SKM-1 treated with dmso at 0.1 percent for 144 hours (cell line): ENCODE results near the gene ZNF813.
"Not testable (repeated sequence)": the region's sequence is repeated elsewhere in the genome, so short reads cannot be mapped to it uniquely, and the experiment has no call there.

ENCODE experiments used
- DNase-seq: peaks from one replicate; lab custom pipeline; 2025; ENCODE audit not compliant: unreplicated experiment; lab: John Stamatoyannopoulos, UW

The ZNF813 gene

DNA sequence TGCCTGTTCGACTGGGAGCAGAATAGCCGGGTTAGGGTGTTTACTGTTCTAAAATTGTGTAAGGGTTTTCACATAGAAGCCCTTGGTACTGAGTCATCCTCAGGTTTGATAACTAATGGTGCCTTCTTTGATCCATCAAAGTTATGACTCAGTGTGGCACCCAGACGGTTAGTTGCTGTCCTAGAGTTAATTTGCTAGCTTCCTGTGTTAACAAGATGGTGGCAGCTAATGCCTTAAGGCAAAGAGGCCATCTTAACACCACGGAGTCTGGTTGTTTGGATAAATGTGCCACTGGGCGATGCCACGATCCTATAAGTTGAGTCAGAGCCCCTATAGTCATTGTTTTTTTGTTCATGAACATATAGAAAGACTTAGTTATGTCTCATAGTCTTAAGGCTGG is 7.9 kb downstream of the ZNF813 start:
- DNase-seq, result not testable (repeated sequence)

DNA sequence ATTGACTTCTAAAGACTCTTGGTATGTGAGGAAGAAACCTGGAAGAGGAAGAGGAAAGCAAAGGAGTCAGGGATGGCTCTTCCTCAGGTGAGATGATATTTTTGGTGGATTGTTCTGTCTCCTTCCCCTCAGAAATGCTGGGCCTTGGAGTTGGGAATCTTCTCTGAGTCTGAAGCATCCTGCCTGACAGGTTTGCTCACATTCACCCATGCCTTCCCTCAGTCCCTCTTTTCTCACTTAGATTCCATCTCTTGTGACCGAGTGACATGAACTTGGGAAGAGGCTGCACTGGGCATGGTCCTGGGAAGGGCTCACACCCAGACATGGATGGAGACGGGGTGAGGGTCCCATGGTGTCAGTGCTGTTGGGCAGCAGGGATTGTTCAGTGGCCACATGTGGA is 16.2 kb downstream of the ZNF813 start:
- not testable (repeated sequence) for DNase-seq

DNA sequence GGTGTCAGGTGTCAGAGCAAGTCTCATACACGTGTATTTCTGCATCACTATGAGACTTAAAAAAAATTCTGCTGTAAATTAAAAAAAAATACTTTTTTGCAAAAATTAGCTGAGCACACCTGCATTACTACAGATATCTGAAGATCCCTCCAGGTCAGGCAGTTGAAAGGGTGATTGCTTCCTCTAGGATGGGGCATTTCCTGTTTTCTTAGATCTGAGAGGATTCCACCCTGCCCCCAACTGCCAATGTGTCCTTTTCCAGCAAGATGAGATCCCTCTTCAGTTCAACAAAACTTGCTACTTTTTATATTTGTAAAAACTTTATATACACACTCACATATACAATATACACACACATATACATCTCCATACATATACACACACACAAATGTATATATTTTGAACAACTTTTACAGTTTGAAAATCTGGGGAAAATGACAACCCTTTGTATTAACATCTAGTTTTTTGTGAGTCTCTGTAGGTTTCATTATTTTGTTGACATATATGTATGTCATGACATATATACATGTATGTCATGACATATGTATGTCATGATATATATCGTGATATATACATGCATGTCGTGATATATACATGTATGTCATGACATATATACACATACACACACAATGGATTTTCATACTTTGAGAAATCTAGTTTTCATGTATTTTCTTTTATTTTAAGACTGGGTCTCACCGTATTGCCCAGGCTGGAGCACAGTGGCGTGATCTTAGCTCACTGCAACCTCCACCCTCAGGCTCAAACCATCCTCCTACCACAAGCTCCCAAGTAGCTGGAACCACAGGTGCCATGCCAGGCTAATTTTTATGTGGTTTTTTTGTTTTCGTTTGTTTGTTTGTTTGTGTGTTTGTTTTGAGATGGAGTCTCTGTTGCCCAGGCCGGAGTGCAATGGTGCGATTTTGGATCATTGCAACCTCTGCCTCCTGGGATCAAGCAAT is 17.8 kb downstream of the ZNF813 start:
- no peak for DNase-seq

DNA sequence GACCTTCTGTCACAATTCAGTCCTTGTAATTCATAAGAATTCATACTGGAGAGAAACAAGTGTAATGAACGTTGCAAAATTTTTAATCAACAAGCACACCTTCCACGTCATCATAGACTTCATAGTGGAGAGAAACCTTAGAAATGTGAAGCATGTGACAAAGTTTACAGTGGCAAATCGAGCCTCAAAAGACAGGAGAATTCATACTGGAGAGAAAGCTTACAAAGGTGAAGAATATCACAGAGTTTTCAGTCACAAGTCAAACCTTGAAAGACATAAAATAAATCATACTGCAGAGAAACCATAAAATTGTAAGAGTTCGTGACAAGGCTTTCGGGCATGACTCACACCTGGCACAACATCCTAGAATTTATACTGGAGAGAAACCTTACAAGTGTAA is 24.6 kb downstream of the ZNF813 start:
- DNase-seq, result no peak

DNA sequence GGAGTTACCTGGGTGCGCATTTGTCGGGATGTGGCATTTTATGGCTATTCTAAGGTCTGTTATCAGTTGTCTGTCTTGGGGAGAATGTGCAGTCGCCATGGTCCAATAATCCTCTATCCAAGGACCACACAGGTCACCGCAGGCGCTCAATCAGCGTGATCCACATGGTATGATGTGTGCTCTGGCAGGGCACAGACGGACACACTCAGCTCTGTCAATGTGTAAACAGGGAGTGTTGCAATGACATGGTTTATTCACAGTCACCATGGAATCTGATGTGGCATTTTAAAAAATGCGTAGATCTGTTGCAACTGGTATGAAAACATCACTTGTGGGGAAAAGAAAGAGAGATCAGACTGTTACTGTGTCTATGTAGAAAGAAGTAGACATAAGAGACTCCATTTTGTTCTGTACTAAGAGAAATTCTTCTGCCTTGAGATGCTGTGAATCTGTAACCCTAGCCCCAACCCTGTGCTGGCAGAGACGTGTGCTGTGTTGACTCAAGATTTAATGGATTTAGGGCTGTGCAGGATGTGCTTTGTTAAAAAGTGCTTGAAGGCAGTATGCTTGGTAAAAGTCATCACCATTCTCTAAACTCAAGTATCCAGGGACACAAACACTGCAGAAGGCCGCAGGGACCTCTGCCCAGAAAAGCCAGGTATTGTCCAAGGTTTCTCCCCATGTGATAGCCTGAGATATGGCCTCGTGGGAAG is 29.9 kb downstream of the ZNF813 start:
- DNase-seq, result not testable (repeated sequence)

DNA sequence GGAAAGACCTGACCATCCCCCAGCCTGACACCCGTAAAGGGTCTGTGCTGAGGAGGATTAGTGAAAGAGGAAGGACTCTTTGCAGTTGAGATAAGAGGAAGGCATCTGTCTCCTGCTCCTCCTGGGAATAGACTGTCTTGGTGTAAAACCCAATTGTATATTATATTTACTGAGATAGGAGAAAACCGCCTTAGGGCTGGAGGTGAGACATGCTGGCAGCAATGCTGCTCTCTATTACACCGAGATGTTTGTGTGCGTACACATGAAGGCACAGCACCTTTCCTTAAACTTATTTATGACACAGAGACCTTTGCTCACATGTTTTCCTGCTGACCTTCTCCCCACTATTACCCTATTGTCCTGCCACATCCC is 30.5 kb downstream of the ZNF813 start:
- not testable (repeated sequence) for DNase-seq

DNA sequence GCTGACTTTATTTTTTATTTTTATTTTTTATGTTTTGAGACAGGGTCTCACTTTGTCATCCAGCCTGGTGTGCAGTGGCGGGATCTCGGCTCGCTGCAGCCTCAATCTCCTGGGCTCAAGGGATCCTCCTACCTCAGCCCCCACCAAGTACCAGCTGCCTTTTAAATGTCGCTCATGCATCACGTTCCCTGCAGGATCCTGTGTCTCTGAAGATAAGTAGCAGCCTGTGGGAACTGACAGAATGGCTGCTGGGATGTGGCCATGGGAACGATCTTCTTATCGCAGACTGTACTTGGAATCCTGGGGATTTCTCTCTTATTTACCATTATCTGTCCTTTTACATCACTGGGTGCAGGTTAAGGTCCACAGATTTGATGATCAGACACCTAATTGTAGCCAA is 35.6 kb downstream of the ZNF813 start:
- DNase-seq, result not testable (repeated sequence)

DNA sequence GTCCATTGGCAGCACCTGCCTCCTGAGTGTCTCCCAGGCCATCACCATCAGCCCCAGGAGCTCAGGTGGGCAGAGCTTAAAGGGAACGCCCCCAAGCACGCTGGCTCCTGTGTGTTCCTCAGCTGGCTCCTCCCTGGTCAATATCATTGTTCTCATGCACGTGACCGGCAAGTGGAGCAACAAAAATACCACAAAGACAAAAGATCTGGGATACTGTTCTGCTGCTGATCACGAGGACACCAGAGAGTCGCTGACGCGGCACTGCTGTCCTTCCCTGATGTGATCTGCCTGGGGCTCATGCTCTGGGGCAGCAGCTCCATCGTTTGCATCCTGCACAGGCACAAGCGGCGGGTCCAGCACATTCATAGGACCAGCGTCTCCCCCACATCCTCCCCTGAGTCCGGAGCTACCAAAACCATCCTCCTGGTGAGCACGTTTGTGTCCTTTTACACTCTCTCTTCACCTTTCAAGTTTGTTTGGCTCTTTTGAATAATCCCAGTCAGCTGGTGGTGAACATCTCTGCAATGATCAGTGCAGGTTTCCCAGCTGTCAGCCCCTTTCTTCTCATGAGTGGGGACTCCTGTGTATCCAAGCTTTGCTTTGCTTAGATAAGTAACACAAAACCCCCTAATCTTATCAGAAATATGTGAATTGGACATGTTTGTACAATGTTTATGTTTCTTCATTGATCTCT is 36.3 kb downstream of the ZNF813 start:
- not testable (repeated sequence) for DNase-seq

DNA sequence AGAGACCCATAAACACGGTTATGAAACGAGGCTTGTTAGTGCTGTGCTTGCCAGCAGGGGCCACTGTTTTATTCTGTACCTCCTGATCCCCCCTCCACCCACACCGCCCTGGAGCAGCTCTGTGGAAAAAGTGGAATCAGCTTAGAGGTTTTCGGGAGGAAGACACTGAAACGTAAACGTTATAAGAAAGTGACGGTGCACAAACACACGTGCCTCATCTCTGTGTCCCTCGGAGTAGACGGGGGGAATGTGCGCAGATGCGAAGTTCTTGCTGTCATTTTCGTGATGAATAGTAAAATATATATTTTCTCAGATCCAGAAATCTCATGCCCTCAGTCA is 36.8 kb downstream of the ZNF813 start:
- DNase-seq, result not testable (repeated sequence)

DNA sequence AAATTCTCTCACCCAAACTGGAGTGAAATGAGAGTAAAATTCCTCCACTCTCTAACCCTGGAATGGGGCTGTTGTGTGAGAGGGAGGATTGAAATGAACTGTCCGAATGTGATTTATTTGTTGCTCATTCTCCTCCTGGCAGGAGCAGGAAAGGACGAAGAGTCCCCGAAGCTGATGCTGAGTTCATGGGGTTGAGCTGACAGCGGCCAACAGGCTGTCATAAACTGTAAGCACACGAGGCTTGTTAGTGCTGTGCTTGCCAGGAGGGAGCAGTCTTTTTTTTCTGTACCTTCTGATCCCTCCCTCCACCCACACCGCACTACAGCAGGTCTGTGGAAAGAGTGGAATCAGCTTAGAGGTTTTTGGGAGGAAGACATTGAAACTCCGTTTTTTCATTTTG is 37.4 kb downstream of the ZNF813 start:
- no peak for DNase-seq

DNA sequence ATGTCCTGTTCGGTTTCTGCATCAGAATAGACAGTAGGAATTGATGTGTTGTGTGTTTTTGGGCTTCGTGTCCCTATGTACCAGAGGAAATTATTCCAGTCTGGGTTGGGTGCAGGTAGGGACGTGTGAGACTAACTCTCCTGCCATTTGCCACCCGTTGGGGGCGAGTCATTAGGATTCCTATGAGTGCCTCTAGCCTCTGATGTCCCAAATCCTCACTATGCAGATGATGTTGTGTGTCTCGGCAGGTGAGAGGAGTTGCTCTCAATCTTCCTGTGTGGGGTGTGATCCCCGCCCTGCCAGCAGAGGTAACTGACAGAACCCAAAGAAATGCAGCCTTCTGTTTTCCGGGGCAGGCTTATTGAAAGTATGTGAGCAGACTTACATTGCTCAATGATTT is 39.2 kb downstream of the ZNF813 start:
- DNase-seq, result no peak

DNA sequence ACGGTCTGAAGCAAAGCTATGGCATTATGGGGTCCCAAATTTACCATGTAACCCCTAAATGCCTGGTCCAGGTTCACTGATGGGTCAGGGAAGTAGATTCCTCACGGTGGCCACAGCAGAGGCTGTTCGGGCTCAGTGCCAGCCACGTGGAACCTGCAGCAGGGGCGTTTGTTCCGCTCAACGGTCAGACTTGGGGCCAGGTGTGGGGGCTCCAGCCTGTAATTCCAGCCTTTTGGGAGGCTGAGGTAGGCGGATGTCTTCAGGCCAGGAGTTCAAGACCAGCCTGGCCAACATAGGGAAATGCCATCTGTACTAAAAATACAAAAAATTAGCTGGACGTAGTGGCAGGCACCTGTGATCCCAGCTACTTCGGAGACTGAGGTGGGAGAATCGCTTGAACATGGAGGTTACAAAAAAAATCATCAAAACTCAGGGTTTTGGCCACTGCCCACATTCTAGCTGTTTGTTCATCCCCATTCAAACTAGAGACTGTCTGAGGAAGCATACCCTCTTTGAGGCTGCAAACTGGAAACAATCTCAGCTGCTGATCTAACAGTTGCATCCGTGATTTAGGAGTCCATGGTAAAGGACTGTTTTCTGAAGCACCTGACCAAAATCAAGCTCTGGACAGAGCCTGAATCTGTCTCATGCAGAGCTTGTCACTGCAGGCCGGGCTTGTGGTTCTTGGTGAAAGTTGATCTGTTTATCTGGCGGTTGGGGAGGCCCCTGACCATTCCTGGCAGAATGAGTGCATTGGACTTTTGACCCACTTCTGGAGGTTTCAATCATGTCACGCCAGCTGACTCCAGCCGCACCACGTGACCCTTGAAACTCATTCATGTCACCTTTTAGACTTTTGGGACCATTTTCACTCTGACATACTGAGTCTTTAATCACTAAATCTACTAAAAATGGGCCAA is 40.2 kb downstream of the ZNF813 start:
- DNase-seq, result no peak

DNA sequence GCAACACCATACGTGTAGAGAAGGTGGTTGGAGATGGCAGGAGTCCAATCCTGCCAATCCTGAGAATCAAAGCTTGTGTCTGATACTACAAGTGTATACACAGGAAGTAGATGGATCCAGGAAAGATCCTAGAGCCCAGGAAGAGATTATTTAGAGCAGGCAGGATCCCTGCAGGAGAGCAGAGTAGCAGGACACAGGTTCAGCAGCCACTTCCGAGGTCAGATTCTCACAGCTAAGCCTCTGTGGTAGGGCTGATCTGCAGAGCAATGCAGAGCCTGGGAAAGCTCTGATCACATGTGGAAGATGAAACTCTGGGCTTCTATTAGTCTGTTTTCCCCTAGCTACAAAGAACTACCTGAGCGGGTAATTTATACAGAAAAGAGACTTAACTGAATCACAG is 41.9 kb downstream of the ZNF813 start:
- DNase-seq, result no peak

DNA sequence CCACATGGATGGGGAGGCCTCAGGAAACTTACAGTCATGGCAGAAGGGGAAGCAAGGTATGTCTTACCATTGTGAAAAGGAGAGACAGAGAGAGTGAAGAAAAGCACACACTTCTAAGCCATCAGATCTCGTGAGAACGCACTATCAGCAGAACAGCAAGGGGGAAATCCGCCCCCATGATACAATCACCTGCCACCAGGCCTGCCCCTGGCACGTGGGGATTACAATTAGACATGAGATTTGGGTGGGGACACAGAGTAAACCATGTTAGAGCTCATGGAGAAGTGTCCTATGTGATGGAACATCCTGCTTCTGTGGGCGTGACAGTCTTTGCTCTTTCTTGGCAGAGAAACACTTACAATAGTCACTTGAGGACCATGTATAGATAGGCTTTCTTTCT is 42.3 kb downstream of the ZNF813 start:
- DNase-seq, result no peak

DNA sequence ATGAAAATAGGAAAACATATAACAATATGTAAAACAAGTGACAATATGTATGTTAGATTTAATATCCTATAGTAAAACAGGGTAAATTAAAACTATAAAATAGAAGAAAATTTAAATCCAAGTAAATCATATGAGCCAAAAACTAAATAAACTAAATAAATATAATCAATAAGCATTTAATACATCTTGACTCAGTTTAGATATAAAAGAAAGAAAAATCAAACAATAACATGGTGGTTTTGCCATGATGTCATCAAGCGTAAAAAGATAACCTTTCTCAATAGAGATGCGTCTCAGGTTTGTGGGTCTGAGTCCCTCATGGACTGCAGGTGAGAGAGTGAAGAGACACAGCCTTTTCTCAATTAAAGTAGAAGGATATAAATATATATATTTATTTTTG is 43.8 kb downstream of the ZNF813 start:
- no peak for DNase-seq

DNA sequence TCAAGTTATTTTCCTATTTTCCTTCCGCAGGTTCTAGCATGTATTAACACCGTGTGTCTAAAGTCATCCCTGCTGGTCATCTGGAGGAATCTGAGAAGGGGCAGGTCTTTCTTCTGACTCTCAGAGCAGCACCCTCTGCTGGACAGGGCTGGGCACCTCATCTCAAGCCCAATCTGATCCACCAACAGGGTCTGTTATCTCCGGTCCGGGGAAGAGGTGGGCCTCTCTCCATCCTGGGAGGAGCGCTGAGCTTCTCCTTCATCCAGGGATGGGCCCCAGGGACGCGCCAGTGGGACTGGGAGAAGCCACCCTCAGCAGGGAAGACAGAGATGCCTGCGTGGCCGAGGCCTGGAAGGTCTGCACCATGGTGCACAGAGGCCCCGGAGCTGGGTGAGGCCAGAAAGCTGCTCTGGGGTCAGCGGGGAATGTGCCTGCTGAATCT is 44.4 kb downstream of the ZNF813 start:
- DNase-seq, result peak; percentile 20

DNA sequence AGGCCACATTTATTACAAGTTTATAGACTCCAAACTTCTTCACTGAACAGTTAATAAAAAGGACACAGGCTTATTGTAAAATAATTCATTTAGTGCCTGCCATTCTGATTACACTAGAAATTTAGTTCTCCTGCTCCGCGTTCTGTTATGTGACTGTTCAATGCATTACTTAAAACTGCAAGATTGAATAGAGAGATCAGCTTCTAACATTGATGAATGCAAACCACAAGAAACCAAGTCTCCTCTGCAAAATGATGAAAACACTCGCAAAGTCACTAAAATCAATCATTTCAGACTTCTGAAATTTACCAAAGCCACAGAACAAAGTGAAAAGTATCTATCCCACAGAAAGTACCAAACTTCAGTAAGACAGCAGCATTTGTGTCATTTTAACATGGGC is 47.5 kb downstream of the ZNF813 start:
- DNase-seq, result not testable (repeated sequence)

DNA sequence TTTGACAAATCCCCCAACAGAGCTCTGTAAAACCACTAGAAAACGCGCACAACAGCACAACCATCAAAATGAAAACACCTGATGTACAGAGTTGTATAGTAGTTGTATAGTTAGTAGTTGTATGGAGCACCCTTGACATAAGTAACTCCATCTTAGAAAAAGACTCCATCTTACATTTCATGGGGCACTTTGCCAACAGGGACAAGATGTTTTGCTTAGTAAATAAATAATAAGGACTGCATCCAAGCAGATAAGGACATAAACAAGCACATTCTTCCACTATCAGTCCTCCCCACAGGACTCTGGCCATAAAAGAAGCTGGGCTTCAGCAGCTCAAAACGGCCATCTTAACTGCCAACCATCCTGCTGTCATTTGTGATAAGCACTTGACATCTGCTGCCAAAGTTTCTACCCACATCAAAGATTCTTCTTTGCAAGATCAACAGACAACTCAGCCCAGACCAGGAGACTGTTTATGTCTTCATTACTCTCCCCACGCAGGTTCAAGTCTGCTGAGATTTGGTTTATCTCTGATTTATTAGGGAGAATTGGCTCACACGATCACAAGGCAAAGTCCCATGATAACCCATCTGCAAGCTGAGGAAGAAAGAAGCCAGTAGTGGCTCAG is 49.7 kb downstream of the ZNF813 start:
- no peak for DNase-seq

DNA sequence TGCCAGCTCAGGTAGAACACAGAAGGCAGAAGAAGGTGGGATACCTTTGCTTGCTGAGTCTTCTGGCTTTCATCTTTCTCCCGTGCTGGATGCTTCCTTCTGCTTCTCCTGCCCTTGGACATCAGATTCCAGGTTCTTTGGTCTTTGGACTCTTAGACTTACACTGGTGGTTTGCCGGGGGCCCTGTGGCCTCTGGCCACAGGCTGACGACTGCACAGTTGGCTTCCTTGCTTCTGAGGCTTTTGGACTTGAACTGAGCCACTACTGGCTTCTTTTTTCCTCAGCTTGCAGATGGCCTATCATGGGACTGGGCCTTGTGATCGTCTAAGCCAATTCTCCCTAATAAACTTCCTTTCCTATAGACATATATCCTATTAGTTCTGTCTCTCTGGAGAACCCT is 50.6 kb downstream of the ZNF813 start:
- DNase-seq, result no peak

DNA sequence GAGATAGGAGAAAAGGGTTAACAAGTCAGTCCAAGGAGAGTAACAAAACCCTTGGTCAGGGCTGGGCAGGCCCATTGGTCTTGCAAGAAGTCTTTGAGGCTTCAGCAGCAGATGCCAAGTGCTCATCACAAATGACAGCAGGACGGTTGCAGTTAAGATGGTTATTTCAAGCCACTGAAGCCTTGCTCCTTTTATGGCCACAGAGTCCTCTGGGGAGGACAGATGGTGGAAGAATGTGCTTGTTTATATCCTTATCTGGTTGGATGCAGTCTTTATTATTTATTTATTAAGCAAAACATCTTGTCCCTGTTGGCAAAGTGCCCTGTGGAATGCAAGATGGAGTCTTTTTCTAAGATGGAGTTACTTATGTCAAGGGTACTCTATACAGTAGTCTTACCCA is 51.2 kb downstream of the ZNF813 start:
- DNase-seq, result no peak
